Pancreas (tissue), 10 donors: ENCODE measurements around the gene FFAR2. TPM values are rescaled to one million over a fixed set of nuclear protein-coding genes. Genes with fewer than 3 reads are reported as not detected.

Source experiments
- ATAC-seq, 4 donors: fragments of 200-7000 bp; cut with Tn5 transposase; one replicate each; pipeline versions ENCODE4 v1.8.0 to v1.9.1; 2020; ENCODE audit warnings: mild to moderate bottlenecking in 4 of 4, moderate library complexity in 4 of 4
- DNase-seq, 6 donors: peaks; one replicate each; pipeline ENCODE4 v3.0.0-alpha.2; 2020
- FAIRE-seq: peaks from 2 replicates; lab custom pipeline; 2012; peaks lifted over from hg19 to GRCh38; lab: Jason Lieb, UNC
- H3K27ac ChIP-seq, 4 donors: fragments of 200-600 bp; sonication (generic); 1 replicate in 3 of 4; 2 replicates in 1 of 4; pipeline versions ENCODE4 v1.5.0 to v1.8.0; 2020
- H3K27me3 ChIP-seq, 4 donors: fragments of 200-600 bp; one replicate each; pipeline ENCODE4 v1.8.0; 2021
- H3K36me3 ChIP-seq, 3 donors: fragments of 200-600 bp; sonication (generic) in 1 of 3; one replicate each; pipeline versions ENCODE4 v1.5.0 to v1.8.0; 2020 to 2021
- H3K4me1 ChIP-seq, 3 donors: fragments of 200-600 bp; one replicate each; pipeline ENCODE4 v1.8.0; 2021
- H3K4me3 ChIP-seq, 4 donors: fragments of 200-600 bp; sonication (generic) in 2 of 4; one replicate each; pipeline versions ENCODE4 v1.5.0 to v1.8.0; 2020 to 2021
- H3K9me3 ChIP-seq, 4 donors: fragments of 200-600 bp; one replicate each; pipeline ENCODE4 v1.8.0; 2021
- CTCF ChIP-seq, 4 donors: fragments of 200-600 bp; sonication (generic) in 3 of 4; IDR thresholded peaks; one replicate each; pipeline versions ENCODE4 v1.5.0 to v1.8.0; 2021; ENCODE audit warnings: antibody characterized with exemption in 4 of 4
- WGBS, 2 donors: extraction: QIAGEN DNeasy Blood & Tissue Kit; methylation state at CpG; one replicate each; pipeline ENCODE4 v1.1.7; 2013; 5-methylcytosine and 5-hydroxymethylcytosine counted together
- intact Hi-C, 3 donors: fragments of 100-400 bp; cut with DNase I; formaldehyde crosslinking; loops; one replicate each; pipeline versions ENCODE4 v1.11.1 to v1.14.2; 2022
- polyA plus RNA-seq, 2 donors: library from polyadenylated mRNA; stranded (reverse); fragments of 200-250 nt; gene quantifications; one replicate each; pipeline ENCODE4 v1.2.3, GENCODE V29; 2013
- total RNA-seq, 6 donors: library from RNA; stranded (reverse); fragmentation: NEBNext Ultra II Directional in 4 of 6; extraction: Animal tissue kit (Norgen Biotek cat#: 25700) in 4 of 6; gene quantifications; one replicate each; pipeline versions ENCODE4 v1.2.1 to v1.2.4, GENCODE V29; 2021 to 2023
- donor health status: healthy with polysubstance abuse.
- donor health status: DM: no; HTN: no; CAD: no; lungs with moderate emphysema.
- donor health status: DM: no; HTN: no; CAD: no.
- donor health status: control.
- donor health status: control.
- donor health status: Bipolar disorder and iron deficiency.
- donor health status: DM: yes; HTN: yes; CAD: no.
- donor health status: DM: no; HTN: no; CAD: no.
- donor health status: DM: no; HTN: no; CAD: no.
- donor health status: DM: yes; HTN: yes; CAD: no.

The FFAR2 gene
- total and polyA plus RNA-seq, 8 donors, result 0.20 to 2.5 (median 0.39) TPM; not detected in 2

GRCh38 chr19:35493971-35494370, 45.9 kb downstream of the FFAR2 start:
- no peak for DNase-seq
- TF ChIP-seq CTCF (IDR thresholded peaks at IDR 0.05), result no peak
- Histone ChIP-seq H3K27ac (no peak overlapping the region), H3K9me3 (no peaks in the 10 kb centered on the region), H3K4me3 (no peak overlapping the region), H3K27me3 (no peaks in the 10 kb centered on the region), H3K36me3 (no peaks in the 10 kb centered on the region), H3K4me1 (no peaks in the 10 kb centered on the region)
- 88 to 90% methylated on average over 9 of the region's 9 CpGs for WGBS, 2 donors
- no peak for FAIRE-seq
- no peak for ATAC-seq
- intact Hi-C loops, result no loop called here

DNA sequence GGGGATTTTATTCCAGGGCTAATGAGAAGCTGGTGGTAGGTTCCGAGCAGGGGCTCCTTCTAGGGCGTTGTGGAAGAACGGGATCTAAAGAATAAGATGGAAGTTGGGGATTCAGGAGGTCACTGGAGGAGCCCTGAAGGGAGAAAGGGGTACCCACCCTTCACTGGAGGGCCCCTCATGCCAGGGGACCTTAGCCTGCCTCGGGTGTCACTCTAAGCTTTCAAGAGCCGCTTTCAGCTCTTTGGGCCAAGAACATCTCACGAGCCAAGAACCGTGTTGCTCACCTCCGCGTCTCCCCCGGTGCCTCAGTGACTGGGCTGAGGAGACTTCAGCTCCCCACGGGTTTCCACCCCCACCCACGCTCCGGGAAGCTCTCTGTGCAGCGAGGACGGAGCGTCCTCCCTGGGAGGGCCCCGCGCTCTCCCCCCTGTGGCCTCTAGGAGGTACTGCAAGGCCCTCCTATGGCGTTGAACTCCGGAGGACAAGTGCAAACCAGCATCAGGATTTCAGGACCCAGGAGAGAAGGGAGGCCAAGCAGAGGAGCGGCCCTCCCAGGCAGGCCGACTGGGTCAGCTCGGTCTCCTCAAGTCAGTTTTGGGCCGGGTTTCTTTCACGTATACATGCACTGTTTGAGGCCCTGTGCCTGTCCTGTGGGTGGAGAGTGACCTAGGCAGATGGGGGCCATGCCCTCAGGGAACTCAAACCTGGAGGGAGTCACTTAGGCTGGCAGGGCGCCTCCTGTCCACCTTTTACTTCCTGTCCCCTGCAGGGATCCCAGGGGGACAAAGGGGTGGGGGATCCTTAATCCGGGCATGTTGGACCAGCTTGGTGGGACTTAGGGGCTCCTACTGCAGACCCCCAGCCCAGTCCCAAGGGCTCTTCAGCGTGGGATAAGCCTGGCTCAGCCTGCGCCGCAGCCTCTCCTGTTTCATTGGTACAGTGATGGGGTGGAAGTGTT, 47.3 kb downstream of the FFAR2 start:
- no peaks in the 10 kb centered on the region for H3K27me3 ChIP-seq
- peak; percentile 90 to 99 (median 96) for ATAC-seq
- no peaks in the 10 kb centered on the region for H3K9me3 ChIP-seq
- H3K36me3 ChIP-seq, result peaks cover 0 to 11% (median 2%) of the 10 kb centered on the region in 3 donors
- no peak overlapping the region for H3K27ac ChIP-seq
- no peak overlapping the region for H3K4me3 ChIP-seq
- peak; percentile 98 to 99 (median 98) for TF ChIP-seq CTCF (IDR thresholded peaks at IDR 0.05)
- intact Hi-C loops, result loop anchor here in 1 of 3 donors (5.0 kb wide), 1 partner anchor 143 kb away; no protein-coding TSS in a partner anchor
- DNase-seq, result peak; percentile 47 to 86 (median 76)
- WGBS, 2 donors, result 22 to 28% methylated on average over 30 of the region's 30 CpGs
- FAIRE-seq, result no peak
- no peaks in the 10 kb centered on the region for H3K4me1 ChIP-seq

DNA sequence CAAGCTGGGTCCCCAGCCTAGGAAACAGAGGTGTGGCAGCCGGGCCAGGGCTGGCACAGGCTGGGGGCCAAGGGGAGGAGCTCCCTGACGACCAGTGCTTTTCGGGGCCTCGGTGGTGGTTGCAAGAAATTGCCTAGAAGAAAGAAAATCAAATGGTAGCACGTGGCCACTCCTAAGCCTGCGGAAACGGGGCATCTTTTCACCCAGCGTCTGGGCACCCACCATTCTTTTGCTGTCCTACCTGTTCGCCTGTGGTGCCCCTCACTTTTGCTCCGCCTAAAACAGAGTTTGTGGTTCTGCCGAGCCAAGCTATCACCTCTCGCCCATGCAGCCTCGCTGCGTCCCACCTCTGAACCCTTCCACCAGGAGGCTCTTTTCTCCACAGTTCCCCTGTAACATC, 49.3 kb downstream of the FFAR2 start:
- H3K27me3 ChIP-seq, result no peaks in the 10 kb centered on the region
- H3K4me1 ChIP-seq, result no peaks in the 10 kb centered on the region
- H3K4me3 ChIP-seq, result no peak overlapping the region
- no peak for TF ChIP-seq CTCF (IDR thresholded peaks at IDR 0.05)
- FAIRE-seq, result no peak
- intact Hi-C loops, result loop anchor here in 1 of 3 donors (5.0 kb wide), 1 partner anchor 145 kb away; no protein-coding TSS in a partner anchor
- no peak overlapping the region for H3K27ac ChIP-seq
- peaks cover 0 to 23% (median 4%) of the 10 kb centered on the region in 3 donors for H3K36me3 ChIP-seq
- 70 to 74% methylated on average over 14 of the region's 14 CpGs for WGBS, 2 donors
- H3K9me3 ChIP-seq, result no peaks in the 10 kb centered on the region
- ATAC-seq, result no peak
- no peak for DNase-seq

- ATAC-seq, result no peak
- Histone ChIP-seq H3K4me1 (no peaks in the 10 kb centered on the region), H3K36me3 (peaks cover 0 to 23% (median 4%) of the 10 kb centered on the region in 3 donors), H3K27ac (no peak overlapping the region), H3K4me3 (no peak overlapping the region), H3K9me3 (no peaks in the 10 kb centered on the region), H3K27me3 (no peaks in the 10 kb centered on the region)
- FAIRE-seq, result no peak
- no peak for TF ChIP-seq CTCF (IDR thresholded peaks at IDR 0.05)
- 78 to 93% methylated on average over 3 of the region's 3 CpGs for WGBS, 2 donors
- intact Hi-C loops, result loop anchor here in 1 of 3 donors (5.0 kb wide), 1 partner anchor 146 kb away; no protein-coding TSS in a partner anchor
- no peak for DNase-seq
Observed at GRCh38 chr19:35498220-35498619, 50.2 kb downstream of the FFAR2 start.
